Globus pallidus (tissue), 1 donor: ENCODE measurements around the gene MRPS25.

Experiments used
- DNase-seq: peaks from one replicate; pipeline ENCODE4 v3.0.0-alpha.2; 2015; ENCODE audit warnings: low spot score

MRPS25 gene

DNA sequence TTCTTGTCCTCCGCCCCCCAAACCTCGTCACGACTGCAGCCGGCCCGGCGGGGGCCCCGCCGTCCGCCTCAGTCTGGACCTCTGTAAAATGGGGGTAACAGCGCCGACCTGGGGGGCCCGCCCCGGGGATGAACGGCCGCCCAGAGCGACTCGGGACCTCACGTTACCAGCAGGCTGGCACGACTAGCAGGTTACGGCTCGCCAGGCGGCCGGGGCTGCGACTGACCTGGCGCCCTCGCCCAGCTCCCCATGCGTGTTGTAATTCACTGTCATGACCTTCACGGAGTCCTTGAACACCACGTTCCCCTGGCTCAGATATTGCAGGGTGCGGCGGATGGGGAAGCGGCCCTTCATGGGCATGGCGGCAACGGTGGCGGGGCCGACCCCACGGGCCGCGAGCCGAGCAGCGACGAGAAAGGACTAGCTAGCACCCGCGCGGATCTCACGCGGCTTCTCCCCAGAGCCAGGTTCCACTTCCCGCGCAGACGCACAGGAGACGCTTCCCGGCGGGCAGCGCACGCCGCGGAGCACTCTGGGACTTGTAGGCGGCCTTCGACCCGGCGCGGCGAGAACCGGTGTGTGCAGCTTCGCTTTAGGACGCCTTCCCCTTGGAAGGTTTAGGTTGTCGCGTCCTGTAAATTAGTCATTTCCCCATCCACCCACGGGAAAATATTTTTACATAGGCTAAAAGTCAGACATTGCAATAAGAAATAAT, at the start of gene MRPS25:
Gene MRPS25 (minus strand): TSS at position 481 of the 715 bp plus-strand sequence. CDS start 121 bp downstream, at position 360.
- peak; percentile 85 for DNase-seq

GRCh38 chr3:15113884-15114283, 48.8 kb upstream of the MRPS25 start:
- DNase-seq = no peak

DNA sequence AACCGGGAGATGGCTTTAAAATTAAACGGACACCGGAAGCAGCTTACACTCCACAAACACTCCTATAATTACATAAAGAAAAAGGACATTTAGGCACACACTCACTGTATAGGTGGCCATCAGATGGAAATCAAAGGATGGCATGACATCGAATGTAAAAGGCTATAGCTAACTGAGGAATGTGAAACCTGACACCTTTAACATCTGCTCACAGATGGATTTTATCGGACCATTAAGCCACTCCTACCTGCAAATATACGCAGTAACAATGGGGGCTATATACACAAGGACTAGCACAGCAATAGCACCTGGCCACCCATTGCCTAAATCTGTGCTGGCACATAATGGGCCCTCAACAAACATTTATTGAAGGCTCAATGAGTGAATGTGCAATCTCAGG, 48.4 kb upstream of the MRPS25 start:
- no peak for DNase-seq

GRCh38 chr3:15112011-15112410, 46.9 kb upstream of the MRPS25 start:
- no peak for DNase-seq

GRCh38 chr3:15110206-15110605, 45.1 kb upstream of the MRPS25 start:
- DNase-seq = no peak

- DNase-seq = no peak
These were observed 43.8 kb upstream of the MRPS25 start for GRCh38 chr3:15108869-15109268.

GRCh38 chr3:15108082-15108545, 43.0 kb upstream of the MRPS25 start:
- DNase-seq = peak; percentile 79

GRCh38 chr3:15107075-15107947, 42.2 kb upstream of the MRPS25 start:
- no peak for DNase-seq

DNA sequence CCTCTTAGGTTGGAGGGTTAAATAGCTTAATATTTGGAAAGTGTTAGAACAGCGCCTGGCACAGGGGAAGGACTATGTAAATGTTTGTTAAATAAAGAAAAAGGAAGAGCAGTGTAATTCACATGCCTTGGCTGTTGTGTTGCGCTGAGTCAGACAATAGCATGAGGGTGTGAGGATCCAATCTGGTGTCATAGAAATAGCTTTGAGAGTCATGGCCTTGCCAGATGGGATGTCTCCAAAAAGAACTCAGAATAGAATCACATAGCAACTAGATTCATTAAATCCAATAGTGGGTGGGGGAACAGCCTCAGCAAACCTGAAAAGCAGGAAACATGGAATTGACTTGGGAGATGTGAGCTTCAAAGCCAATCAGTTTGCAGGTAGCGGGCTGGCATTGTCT, 37.7 kb upstream of the MRPS25 start:
- no peak for DNase-seq

DNA sequence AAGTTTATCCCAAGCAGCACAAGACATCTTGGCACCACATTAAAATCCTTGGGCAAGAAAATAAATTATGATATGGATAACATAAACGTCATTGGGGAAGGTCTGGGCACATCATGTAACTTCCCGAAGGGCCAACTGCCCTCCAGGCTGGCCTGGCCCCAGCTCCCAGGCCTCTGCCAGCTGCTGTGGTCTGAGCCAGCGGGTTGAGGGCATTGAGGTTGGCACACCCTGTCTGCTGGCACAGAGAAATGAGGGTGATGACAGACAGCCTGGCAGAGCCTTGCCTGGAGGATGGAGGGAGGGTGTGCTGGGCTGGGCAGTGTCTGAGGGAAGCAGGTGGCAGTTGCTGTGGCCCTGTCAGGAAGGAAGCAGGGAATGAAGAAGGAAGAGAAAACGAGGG, 37.1 kb upstream of the MRPS25 start:
- peak; percentile 85 for DNase-seq

DNA sequence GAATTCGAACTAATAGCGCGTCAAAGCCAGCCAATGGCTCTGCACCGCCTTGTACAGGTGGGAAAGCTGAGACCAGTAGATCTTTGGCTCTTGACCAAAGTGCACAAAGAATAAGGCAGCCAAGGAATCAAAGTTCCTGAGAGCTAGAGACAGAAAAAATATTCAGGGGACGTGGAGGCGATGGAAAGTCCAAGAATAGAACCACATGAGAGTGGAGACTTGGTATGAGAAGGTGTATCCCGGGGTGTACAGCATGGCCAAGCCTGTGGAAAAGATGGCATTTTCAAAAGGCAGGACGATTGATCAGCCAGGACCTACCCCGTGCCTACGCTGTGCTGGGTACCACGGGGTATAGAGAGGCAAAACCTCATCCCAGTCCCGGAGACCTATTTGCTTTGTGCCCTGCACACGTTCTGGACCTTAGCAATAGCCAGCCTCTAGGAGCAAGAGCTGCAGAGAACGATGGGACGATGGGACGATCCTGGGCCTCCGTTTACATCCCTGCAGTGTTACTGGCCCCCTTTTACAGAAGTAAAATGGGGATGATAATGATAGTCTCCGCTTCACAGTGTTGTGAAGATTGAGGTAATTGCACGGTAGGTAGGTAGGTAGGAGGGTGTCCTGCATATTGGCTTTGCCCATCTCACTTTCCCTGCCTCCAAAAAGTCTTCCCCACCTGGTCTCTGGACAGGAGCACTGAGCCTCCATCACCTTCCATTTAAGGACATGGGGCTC, 34.4 kb upstream of the MRPS25 start:
- no peak for DNase-seq

GRCh38 chr3:15098503-15099363, 33.6 kb upstream of the MRPS25 start, which contains the start of gene RBSN:
TSS of gene RBSN (minus strand) at chr3:15099148. CDS start at chr3:15096120, 3,028 bp downstream.
- peak; percentile 95 for DNase-seq

DNA sequence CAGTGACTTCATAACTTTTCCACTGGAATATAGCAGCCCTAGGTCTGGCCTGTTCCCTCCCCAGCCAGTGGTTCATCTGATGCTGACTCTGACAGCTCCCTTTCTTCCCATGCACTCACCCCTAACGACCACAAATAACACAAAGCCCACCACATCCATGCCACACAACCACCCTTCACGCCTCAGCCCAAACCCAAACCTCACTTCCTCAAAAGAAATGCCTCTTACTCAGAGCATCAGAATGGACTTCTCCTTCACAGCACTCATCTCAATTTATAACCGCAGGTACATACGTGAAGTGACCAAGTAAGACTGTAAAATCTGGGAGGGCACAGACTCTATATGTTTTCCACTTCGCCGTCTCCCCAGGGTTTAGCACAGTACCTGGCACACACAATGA, 32.8 kb upstream of the MRPS25 start:
- DNase-seq = no peak

GRCh38 chr3:15096046-15096445, 30.9 kb upstream of the MRPS25 start:
- DNase-seq = peak; percentile 38

- DNase-seq = no peak
These were observed 29.2 kb upstream of the MRPS25 start for GRCh38 chr3:15094187-15094875.

DNA sequence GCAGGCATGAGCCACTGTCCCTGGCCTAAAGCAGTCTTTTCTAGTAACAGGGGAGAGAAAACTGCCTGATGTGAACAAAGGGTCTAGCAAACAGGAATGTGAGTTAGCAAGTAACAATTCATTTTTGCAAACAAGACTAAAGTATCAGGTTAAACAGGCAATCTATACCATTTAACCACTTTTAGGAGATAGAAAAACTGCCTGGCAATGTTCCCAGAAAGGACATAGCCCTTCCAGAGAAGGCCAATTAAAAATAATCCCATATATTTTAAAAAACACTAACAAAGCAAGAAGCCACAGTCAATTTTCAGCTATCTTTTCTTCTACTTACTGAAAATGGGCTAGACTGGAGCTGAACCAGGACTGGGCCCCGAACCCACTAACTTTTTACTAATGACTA, 27.6 kb upstream of the MRPS25 start:
- DNase-seq = no peak

DNA sequence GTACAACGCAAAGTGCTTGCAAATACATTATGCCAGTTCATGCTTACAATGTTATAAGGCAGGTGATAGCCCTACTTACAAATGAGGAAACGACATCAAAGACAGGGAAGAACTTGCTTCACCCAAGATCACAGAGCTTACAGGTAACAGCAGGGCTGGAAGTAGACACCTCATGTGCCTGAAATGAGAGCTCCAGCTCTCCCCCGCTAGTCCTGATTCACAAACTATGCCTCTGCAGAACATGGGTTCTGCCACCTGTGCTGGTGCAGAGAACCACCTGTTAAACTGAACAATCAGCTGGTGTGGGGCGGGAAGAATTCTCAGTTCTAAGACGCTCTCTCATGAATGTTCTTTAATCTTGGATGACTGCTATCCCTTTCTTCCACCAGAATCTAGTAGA, 26.5 kb upstream of the MRPS25 start:
- DNase-seq = no peak

DNA sequence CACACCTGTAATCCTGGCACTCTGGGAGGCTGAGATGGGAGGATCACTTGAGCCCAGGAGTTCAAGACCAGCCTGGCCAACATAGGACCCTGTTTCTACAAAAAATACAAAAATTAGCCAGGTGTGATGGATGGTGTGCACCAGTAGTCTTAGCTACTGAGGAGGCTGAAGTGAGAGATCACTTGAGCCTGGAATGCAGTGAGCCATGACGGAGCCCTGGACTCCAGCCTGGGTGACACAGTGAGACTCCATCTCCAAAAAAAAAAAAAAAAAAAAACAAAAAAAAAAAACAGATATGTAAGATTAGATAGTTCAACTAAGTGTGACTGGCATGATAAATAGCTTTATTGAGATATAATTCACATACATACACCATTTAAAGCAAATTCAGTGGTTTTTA, 24.1 kb upstream of the MRPS25 start:
- DNase-seq = no peak

GRCh38 chr3:15086699-15087098, 21.6 kb upstream of the MRPS25 start:
- no peak for DNase-seq

DNA sequence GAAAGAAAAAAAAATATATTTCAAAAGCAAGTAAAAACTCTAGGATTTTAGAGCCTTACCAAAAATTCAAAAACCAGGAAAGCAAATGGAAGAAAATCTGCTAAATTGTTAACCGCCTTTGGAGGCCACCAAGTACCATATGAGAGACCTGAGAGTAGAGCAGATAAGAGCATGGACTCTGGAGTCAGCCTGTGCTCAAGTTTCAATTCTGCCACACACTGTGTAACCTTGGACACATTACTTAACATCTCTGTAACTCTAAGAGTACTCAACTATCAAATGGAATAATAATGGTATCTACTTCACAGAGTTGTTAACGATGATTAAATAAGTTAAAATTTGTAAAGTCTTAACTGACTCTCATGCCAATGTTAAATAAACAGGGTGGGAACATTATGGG, 21.1 kb upstream of the MRPS25 start:
- no peak for DNase-seq

DNA sequence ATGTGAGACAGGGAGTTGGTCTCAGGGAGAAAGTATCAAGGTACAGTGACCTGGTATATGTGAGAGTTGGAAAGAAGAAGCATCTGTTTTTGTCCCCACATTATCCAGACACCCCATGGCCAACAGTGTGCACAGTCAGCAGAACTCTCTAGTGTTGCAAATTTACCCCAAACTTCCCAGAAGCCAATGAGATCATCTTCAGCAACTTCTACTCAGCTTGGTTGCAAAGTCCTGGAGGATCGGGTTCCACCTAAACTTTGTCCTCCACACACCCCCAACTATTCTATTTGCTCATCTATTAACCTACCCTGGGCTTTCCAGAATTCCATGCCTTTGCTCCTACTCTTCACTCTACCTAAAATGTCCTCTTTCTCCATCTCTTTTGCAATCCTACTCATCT, 18.1 kb upstream of the MRPS25 start:
- no peak for DNase-seq
